IMR-90 (cell line): ENCODE data around the gene DDX31. TPM values are rescaled to one million over a fixed set of nuclear protein-coding genes. Genes with fewer than 3 reads are reported as not detected.

Source experiments
- ATAC-seq: fragments of 200-7000 bp; cut with Tn5 transposase; 2 replicates; pipeline ENCODE4 v1.9.1; 2020; ENCODE audit warnings: low read depth, mild to moderate bottlenecking, moderate library complexity
- BruUV-seq: library from RNA; stranded (reverse); fragments of 400-500 nt; replicated peaks from 2 replicates; lab custom pipeline; 2021; lab: Mats Ljungman, UMichigan
- CTCF ChIA-PET: fragments of 300-600 bp; formaldehyde crosslinking; extraction: SDS; loops from one replicate; lab custom pipeline; 2021; ENCODE audit warnings: antibody characterized with exemption; lab: Yijun Ruan, JAX
- POLR2A ChIA-PET: fragments of 300-600 bp; sonication (Branson Sonifier 250); formaldehyde crosslinking; loops from one replicate; lab custom pipeline; 2022; ENCODE audit warnings: antibody characterized with exemption; ENCODE audit not compliant: unreplicated experiment; lab: Charles Lee
- DNase-seq: peaks from one replicate; pipeline ENCODE4 v3.0.0; 2013
- H2AFZ ChIP-seq: replicated peaks from 2 replicates; pipeline ENCODE3; 2013; ENCODE audit warnings: low read length, mild to moderate bottlenecking; ENCODE audit not compliant: poor library complexity
- H2AK5ac ChIP-seq: 2 replicates; pipeline ENCODE4 v1.6.1; 2013; ENCODE audit warnings: low read depth, low read length, inconsistent platforms
- H2AK9ac ChIP-seq: replicated peaks from 2 replicates; pipeline ENCODE3; 2013; ENCODE audit warnings: mild to moderate bottlenecking, low read depth, low read length, moderate library complexity; ENCODE audit not compliant: poor library complexity
- H2BK120ac ChIP-seq: 2 replicates; pipeline ENCODE4 v1.6.1; 2013; ENCODE audit warnings: low read depth, low read length, inconsistent platforms
- H2BK15ac ChIP-seq: 3 replicates; pipeline ENCODE4 v1.6.1; 2013; ENCODE audit warnings: low read depth, low read length, inconsistent platforms
- H2BK20ac ChIP-seq: 2 replicates; pipeline ENCODE4 v1.6.1; 2013; ENCODE audit warnings: low read depth, mild to moderate bottlenecking, inconsistent platforms, low read length, moderate library complexity
- H2BK5ac ChIP-seq: 2 replicates; pipeline ENCODE4 v1.6.1; 2013; ENCODE audit warnings: mild to moderate bottlenecking, low read depth, low read length, inconsistent platforms; ENCODE audit not compliant: poor library complexity, severe bottlenecking
- H3K14ac ChIP-seq: replicated peaks from 2 replicates; pipeline ENCODE4 v1.6.1; 2013; ENCODE audit warnings: low read depth, low read length, inconsistent platforms
- H3K18ac ChIP-seq: 2 replicates; pipeline ENCODE4 v1.6.1; 2013; ENCODE audit warnings: low read depth, low read length, control low read depth
- H3K23ac ChIP-seq: 2 replicates; pipeline ENCODE4 v1.6.1; 2013; ENCODE audit warnings: low read depth, low read length, inconsistent platforms
- H3K27ac ChIP-seq: 2 replicates; pipeline ENCODE4 v1.5.1; 2013; ENCODE audit warnings: mild to moderate bottlenecking, control low read depth, low read length; ENCODE audit not compliant: insufficient read depth
- H3K27me3 ChIP-seq: 2 replicates; pipeline ENCODE4 v1.6.1; 2013; ENCODE audit warnings: low read length; ENCODE audit not compliant: control insufficient read depth, insufficient read depth
- H3K36me3 ChIP-seq: 2 replicates; pipeline ENCODE4 v1.6.1; 2013; ENCODE audit warnings: low read length, mixed read lengths; ENCODE audit not compliant: control insufficient read depth, insufficient read depth
- H3K4ac ChIP-seq: 2 replicates; pipeline ENCODE4 v1.6.1; 2013; ENCODE audit warnings: low read depth, low read length, inconsistent platforms
- H3K4me1 ChIP-seq: 2 replicates; pipeline ENCODE4 v1.6.1; 2013; ENCODE audit warnings: low read length, mixed read lengths; ENCODE audit not compliant: control insufficient read depth, insufficient read depth
- H3K4me2 ChIP-seq: 2 replicates; pipeline ENCODE4 v1.6.1; 2013; ENCODE audit warnings: low read depth, mild to moderate bottlenecking, control low read depth, low read length, moderate library complexity
- H3K4me3 ChIP-seq: 2 replicates; pipeline ENCODE4 v1.5.1; 2013; ENCODE audit warnings: low read depth, mild to moderate bottlenecking, control low read depth, low read length, moderate library complexity; ENCODE audit not compliant: insufficient read depth
- H3K56ac ChIP-seq: 2 replicates; pipeline ENCODE4 v1.6.1; 2013; ENCODE audit warnings: low read length, inconsistent platforms; ENCODE audit not compliant: insufficient read depth; ENCODE audit errors: extremely low read depth
- H3K79me1 ChIP-seq, 2 experiments: 2 replicates each; pipeline ENCODE4 v1.6.1; 2013; ENCODE audit warnings: low read length in 2 of 2, inconsistent platforms in 1 of 2, low read depth in 1 of 2
- H3K9ac ChIP-seq: 2 replicates; pipeline ENCODE4 v1.6.1; 2013; ENCODE audit warnings: low read depth, low read length, control low read depth
- H3K9me1 ChIP-seq: 2 replicates; pipeline ENCODE4 v1.6.1; 2013; ENCODE audit warnings: low read length, inconsistent platforms; ENCODE audit not compliant: insufficient read depth
- H3K9me3 ChIP-seq: 2 replicates; pipeline ENCODE4 v1.6.1; 2013; ENCODE audit warnings: low read length; ENCODE audit not compliant: control insufficient read depth, insufficient read depth
- H4K20me1 ChIP-seq: 2 replicates; pipeline ENCODE4 v1.6.1; 2013; ENCODE audit warnings: low read length, inconsistent platforms; ENCODE audit not compliant: insufficient read depth
- H4K5ac ChIP-seq: 2 replicates; pipeline ENCODE4 v1.6.1; 2013; ENCODE audit warnings: mild to moderate bottlenecking, low read depth, low read length, control low read depth
- H4K8ac ChIP-seq, 2 experiments: 2 replicates each; pipeline ENCODE4 v1.6.1; 2013; ENCODE audit warnings: low read depth in 2 of 2, low read length in 2 of 2, control low read depth in 1 of 2, inconsistent platforms in 1 of 2
- H4K91ac ChIP-seq: 2 replicates; pipeline ENCODE4 v1.6.1; 2013; ENCODE audit warnings: low read depth, low read length, inconsistent platforms; ENCODE audit not compliant: insufficient read depth
- CEBPB ChIP-seq: IDR thresholded peaks from 2 replicates; pipeline ENCODE4 v1.6.1; 2012; ENCODE audit warnings: low read depth, low read length, improper control_type of control experiment
- CTCF ChIP-seq: conservative IDR thresholded peaks from 2 replicates; pipeline ENCODE4 v1.5.1; 2012; ENCODE audit warnings: mild to moderate bottlenecking, low read depth, low read length, improper control_type of control experiment
- FOS ChIP-seq: fragments of 150-350 bp; IDR thresholded peaks from 2 replicates; pipeline ENCODE4 v1.6.1; 2016; ENCODE audit warnings: low read depth, low read length
- MAZ ChIP-seq: IDR thresholded peaks from 2 replicates; pipeline ENCODE4 v1.6.1; 2012; ENCODE audit warnings: low read depth, mild to moderate bottlenecking, low read length, improper control_type of control experiment, moderate library complexity, borderline replicate concordance
- MXI1 ChIP-seq: IDR thresholded peaks from 2 replicates; pipeline ENCODE4 v1.6.1; 2012; ENCODE audit warnings: low read depth, mild to moderate bottlenecking, low read length, moderate library complexity, borderline replicate concordance
- NFE2L2 ChIP-seq: fragments of 150-350 bp; IDR thresholded peaks from 2 replicates; pipeline ENCODE4 v1.6.1; 2016; ENCODE audit warnings: low read depth, mild to moderate bottlenecking, low read length
- POLR2A ChIP-seq: IDR thresholded peaks from 2 replicates; pipeline ENCODE4 v1.6.1; 2012; ENCODE audit warnings: mild to moderate bottlenecking, low read depth, low read length
- RAD21 ChIP-seq: IDR thresholded peaks from 2 replicates; pipeline ENCODE4 v1.6.1; 2012; ENCODE audit warnings: low read length, improper control_type of control experiment
- RCOR1 ChIP-seq: IDR thresholded peaks from 2 replicates; pipeline ENCODE4 v1.6.1; 2012; ENCODE audit warnings: mild to moderate bottlenecking, low read length, improper control_type of control experiment; ENCODE audit not compliant: insufficient replicate concordance
- SMC3 ChIP-seq: fragments of 150-350 bp; IDR thresholded peaks from 2 replicates; pipeline ENCODE4 v1.6.1; 2016; ENCODE audit warnings: low read depth, mild to moderate bottlenecking, antibody characterized with exemption, low read length, moderate library complexity
- USF2 ChIP-seq: fragments of 150-350 bp; IDR thresholded peaks from 2 replicates; pipeline ENCODE4 v1.6.1; 2017; ENCODE audit warnings: mild to moderate bottlenecking, antibody characterized with exemption, low read length, low read depth
- dilution Hi-C: fragments of 300-500 bp; cut with HindIII; formaldehyde crosslinking; loops from one replicate; pipeline ENCODE4 v1.14.3; 2018; ENCODE audit warnings: low sequenced_read_pairs; ENCODE audit not compliant: unreplicated experiment
- in situ Hi-C: fragments of 300-500 bp; cut with MboI; formaldehyde crosslinking; loops from 3 replicates; pipeline ENCODE4 v1.14.3; 2019; ENCODE audit warnings: low sequenced_read_pairs, inconsistent platforms, mixed read lengths
- intact Hi-C: fragments of 100-400 bp; cut with micrococcal nuclease; formaldehyde crosslinking; loops from 2 replicates; pipeline ENCODE4 v1.10.0; 2022
- polyA plus RNA-seq, 3 experiments: library from polyadenylated mRNA; depleted of rRNA; stranded (reverse); fragments of >200 nt; gene quantifications; 2 replicates each; pipeline ENCODE4 v1.2.3, GENCODE V29; 2012; ENCODE audit warnings: low replicate concordance in 1 of 3
- total RNA-seq: library from RNA; depleted of rRNA; stranded (reverse); fragments of >200 nt; gene quantifications from 2 replicates; pipeline ENCODE4 v1.2.3, GENCODE V29; 2012

The DDX31 gene
- total and polyA plus RNA-seq, 2 of the 4 experiments (the other 2 are of a cell fraction): 10.7 to 14.0 TPM

- Histone ChIP-seq H3K56ac (no peak overlapping the region), H2BK5ac (no peak overlapping the region), H2AFZ (no peak overlapping the region), H3K23ac (no peak overlapping the region), H3K18ac (no peak overlapping the region), H3K36me3 (no peaks in the 10 kb centered on the region), H2BK120ac (no peak overlapping the region), H2BK20ac (no peak overlapping the region), H3K4me3 (no peak overlapping the region), H3K9ac (no peak overlapping the region), H3K4me1 (no peaks in the 10 kb centered on the region), H2AK9ac (no peak overlapping the region), H4K91ac (no peak overlapping the region), H2AK5ac (no peak overlapping the region), H3K9me1 (no peaks in the 10 kb centered on the region), H4K8ac (no peak overlapping the region), H2BK15ac (no peak overlapping the region), H4K5ac (no peak overlapping the region), H3K9me3 (no peaks in the 10 kb centered on the region), H3K4me2 (no peak overlapping the region), H3K27ac (no peak overlapping the region), H3K4ac (no peak overlapping the region), H3K27me3 (peaks cover 63% of the 10 kb centered on the region), H3K14ac (no peak overlapping the region), H4K20me1 (peaks cover 10% of the 10 kb centered on the region; the same call in 1 of the 2 replicates), H3K79me1 (no peaks in the 10 kb centered on the region)
- no peak for DNase-seq
- in situ Hi-C loops: loop anchor here (5.0 kb wide), 1 partner anchor 70 kb away; no protein-coding TSS in a partner anchor
- POLR2A ChIA-PET: no interaction called here
- TF ChIP-seq CTCF (no peak), FOS (no peak), SMC3 (no peak), RAD21 (no peak), RCOR1 (no peak), MAZ (no peak), MXI1 (no peak), NFE2L2 (no peak), POLR2A (no peak), CEBPB (no peak), USF2 (no peak)
- no peak for ATAC-seq
- no TSS peak for BruUV-seq
- intact Hi-C loops: loop anchor here (5.0 kb wide), 1 partner anchor 820 kb away; no protein-coding TSS in a partner anchor
- dilution Hi-C loops: no loop called here
- CTCF ChIA-PET: interaction anchor here (1.1 kb wide), 1 partner anchor 9 kb away, joined by 3 read pairs; no protein-coding TSS in a partner anchor
Observed at GRCh38 chr9:132577119-132577518, 92.7 kb downstream of the DDX31 start.
